ENCODE measurements around the gene TSPAN33. TPM values are rescaled to one million over a fixed set of nuclear protein-coding genes. Genes with fewer than 3 reads are reported as not detected.
"Not testable (repeated sequence)": the region's sequence is repeated elsewhere in the genome, so short reads cannot be mapped to it uniquely, and the experiment has no call there.

TSPAN33 gene
- total and polyA plus RNA-seq, 8 donors, result 2.3 to 5.7 (median 5.1) TPM

DNA sequence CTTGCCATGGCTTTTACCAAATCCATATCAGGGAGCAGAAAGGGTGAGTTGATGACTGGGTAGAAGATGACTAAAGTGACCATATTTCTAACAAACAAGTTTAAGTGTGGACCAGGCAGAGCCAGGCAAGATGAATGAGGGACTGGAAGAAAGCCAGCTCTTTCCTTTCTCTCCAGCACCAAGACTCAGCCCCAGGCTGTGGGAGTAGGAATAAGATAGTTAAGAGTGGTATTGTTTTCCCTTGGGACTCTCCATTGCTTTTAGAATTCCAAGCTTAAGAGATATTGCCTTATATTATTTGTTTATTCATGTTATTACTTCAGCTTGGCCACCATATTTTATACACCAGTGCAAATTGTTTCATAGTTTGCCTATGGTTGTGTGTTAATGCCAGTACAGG is 28.8 kb upstream of the TSPAN33 start:
- Histone ChIP-seq H3K4me3 (no peak overlapping the region), H3K4me1 (no peaks in the 10 kb centered on the region), H3K36me3 (no peaks in the 10 kb centered on the region), H3K27ac (no peak overlapping the region), H3K27me3 (peaks cover 0 to 14% of the 10 kb centered on the region in 2 donors), H3K9me3 (peaks cover 0 to 3% of the 10 kb centered on the region in 2 donors)
- intact Hi-C loops (cut with DNase I), result no loop called here
- no peak for ATAC-seq
- no peak for DNase-seq
- TF ChIP-seq, protein P1, sequence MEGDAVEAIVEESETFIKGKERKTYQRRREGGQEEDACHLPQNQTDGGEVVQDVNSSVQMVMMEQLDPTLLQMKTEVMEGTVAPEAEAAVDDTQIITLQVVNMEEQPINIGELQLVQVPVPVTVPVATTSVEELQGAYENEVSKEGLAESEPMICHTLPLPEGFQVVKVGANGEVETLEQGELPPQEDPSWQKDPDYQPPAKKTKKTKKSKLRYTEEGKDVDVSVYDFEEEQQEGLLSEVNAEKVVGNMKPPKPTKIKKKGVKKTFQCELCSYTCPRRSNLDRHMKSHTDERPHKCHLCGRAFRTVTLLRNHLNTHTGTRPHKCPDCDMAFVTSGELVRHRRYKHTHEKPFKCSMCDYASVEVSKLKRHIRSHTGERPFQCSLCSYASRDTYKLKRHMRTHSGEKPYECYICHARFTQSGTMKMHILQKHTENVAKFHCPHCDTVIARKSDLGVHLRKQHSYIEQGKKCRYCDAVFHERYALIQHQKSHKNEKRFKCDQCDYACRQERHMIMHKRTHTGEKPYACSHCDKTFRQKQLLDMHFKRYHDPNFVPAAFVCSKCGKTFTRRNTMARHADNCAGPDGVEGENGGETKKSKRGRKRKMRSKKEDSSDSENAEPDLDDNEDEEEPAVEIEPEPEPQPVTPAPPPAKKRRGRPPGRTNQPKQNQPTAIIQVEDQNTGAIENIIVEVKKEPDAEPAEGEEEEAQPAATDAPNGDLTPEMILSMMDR (IDR thresholded peaks at IDR 0.05), result no peak

DNA sequence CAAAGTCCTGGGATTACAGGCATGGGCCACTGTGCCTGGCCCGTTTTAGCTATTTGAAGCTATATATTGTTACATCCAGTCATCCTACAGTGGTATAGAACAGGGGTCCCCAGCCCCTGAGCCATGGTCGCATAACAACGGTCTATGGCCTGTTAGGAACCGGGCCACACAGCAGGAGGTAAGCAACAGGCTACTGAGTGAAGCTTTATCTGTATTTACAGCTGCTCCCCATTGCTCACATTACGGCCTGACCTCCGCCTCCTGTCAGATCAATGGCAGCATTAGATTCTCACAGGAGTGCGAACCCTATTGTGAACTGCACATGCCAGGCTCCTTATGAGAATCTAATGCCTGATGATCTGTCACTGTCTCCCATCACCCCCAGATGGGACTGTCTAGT is 26.3 kb upstream of the TSPAN33 start:
- intact Hi-C loops (cut with DNase I), result no loop called here
- Histone ChIP-seq H3K9me3 (peaks cover 0 to 9% of the 10 kb centered on the region in 2 donors), H3K27me3 (peaks cover 0 to 14% of the 10 kb centered on the region in 2 donors), H3K4me1 (peaks cover 0 to 5% of the 10 kb centered on the region in 2 donors), H3K4me3 (no peak overlapping the region), H3K27ac (no peak overlapping the region), H3K36me3 (no peaks in the 10 kb centered on the region)
- ATAC-seq (no peak), DNase-seq (no peak)
- TF ChIP-seq, protein P1 (IDR thresholded peaks at IDR 0.05), result no peak

DNA sequence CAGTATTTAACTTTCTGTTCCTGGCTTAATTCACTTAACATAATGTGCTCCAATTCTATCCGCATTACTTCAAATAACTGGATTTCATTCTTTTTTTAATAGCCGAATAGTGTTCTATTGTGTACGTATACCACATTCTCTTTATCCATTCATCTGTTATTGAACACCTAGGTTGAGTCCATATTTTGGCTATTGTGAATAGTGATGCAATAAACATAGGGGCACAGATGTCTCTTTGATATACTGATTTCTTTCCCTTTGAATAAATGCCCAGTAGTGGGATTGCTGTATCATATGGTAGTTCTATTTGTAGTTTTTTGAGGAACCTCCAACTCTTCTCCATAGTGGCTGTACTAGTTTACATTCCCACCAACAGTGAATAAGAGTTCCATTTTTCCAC is 25.5 kb upstream of the TSPAN33 start:
- H3K36me3 ChIP-seq, result no peaks in the 10 kb centered on the region
- peaks cover 0 to 9% of the 10 kb centered on the region in 2 donors for H3K9me3 ChIP-seq
- peaks cover 0 to 5% of the 10 kb centered on the region in 2 donors for H3K4me1 ChIP-seq
- no peak overlapping the region for H3K27ac ChIP-seq
- TF ChIP-seq, protein P1 (IDR thresholded peaks at IDR 0.05), result no peak
- H3K27me3 ChIP-seq, result peaks cover 0 to 14% of the 10 kb centered on the region in 2 donors
- intact Hi-C loops (cut with DNase I), result no loop called here
- no peak for DNase-seq
- no peak overlapping the region for H3K4me3 ChIP-seq
- ATAC-seq, result no peak

DNA sequence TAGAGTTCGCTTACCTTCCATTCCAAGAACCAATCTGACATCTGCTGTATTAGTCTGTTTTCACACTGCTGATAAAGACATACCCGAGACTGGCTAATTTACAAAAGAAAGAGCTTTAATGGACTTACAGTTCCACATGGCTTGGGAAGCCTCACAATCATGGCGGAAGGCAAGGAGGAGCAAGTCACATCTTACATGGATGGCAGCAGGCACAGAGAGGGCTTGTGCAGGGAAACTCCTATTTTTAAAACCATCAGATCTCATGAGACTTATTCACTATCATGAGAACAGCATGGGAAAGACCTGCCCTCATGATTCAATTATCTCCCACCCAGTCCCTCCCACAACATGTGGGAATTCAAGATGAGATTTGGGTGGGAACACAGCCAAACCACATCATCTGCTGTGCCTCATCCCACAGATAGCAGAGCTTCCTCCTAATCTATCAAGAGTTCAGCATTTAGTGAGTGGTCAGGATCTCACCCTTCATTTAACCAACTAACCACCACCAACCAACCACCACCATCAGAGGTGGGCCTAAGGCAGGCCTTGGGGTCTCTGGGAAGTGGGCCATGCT is 22.9 kb upstream of the TSPAN33 start:
- intact Hi-C loops (cut with DNase I); H3K4me3 ChIP-seq; DNase-seq; H3K9me3 ChIP-seq; ATAC-seq; H3K27ac ChIP-seq; H3K4me1 ChIP-seq; H3K36me3 ChIP-seq: not testable (repeated sequence)
- peaks cover 2 to 35% of the 10 kb centered on the region in 2 donors for H3K27me3 ChIP-seq

DNA sequence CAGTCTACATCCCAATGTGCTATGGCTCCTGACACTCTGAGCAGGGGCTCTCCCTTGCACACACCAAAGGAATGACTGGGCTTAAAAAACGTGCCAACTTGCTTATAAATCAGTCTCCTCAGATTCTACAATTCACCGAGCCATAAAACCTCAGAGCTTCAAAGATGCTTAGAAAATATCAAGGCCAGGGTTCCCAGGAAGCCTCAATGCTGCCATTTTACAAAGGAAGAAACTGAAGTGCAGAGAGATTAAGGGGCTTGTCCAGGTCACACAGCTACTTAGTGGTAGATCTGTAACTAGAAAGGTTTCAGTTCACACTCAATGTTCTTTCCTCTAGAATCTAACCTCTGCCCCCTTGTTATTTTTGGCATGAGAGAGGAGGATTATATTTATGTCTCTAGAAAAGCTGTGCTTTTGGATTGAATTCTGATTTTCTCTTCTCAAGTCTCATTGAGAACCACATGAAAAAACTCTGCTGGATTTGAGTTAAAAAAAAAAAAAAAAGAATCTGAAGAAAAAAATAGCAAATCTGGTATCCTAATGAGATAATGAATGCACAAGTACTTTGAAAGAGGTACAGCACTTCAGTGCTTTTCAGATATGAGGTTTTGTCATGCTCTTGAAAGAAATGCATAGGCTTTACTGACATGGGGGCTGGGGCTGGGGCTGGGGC is 22.3 kb upstream of the TSPAN33 start:
- Histone ChIP-seq H3K27ac (no peak overlapping the region), H3K9me3 (peaks cover 0 to 6% of the 10 kb centered on the region in 2 donors), H3K27me3 (peaks cover 2 to 41% of the 10 kb centered on the region in 2 donors), H3K36me3 (no peaks in the 10 kb centered on the region), H3K4me3 (no peak overlapping the region), H3K4me1 (peaks cover 0 to 5% of the 10 kb centered on the region in 2 donors)
- intact Hi-C loops (cut with DNase I), result no loop called here
- TF ChIP-seq, protein P1 (IDR thresholded peaks at IDR 0.05), result no peak
- ATAC-seq, result no peak
- no peak for DNase-seq
